ENCODE data around the gene DAPK3.

- TF ChIP-seq ZC3H10 (CRISPR knock-in tag; IDR thresholded peaks at IDR 0.05), result no peak
- no peak for TF ChIP-seq PPARA (CRISPR knock-in tag; IDR thresholded peaks at IDR 0.05; ENCODE audit: borderline replicate concordance)
- TF ChIP-seq PATZ1 (CRISPR knock-in tag; IDR thresholded peaks at IDR 0.05; ENCODE audit: borderline replicate concordance), result no peak
- TF ChIP-seq ZNF8 (CRISPR knock-in tag; IDR thresholded peaks at IDR 0.05), result no peak
- TF ChIP-seq ZFP30 (CRISPR knock-in tag; IDR thresholded peaks at IDR 0.05), result no peak
- TF ChIP-seq BACH2 (CRISPR knock-in tag; IDR thresholded peaks at IDR 0.05; ENCODE audit: borderline replicate concordance), result no peak
- no peak for TF ChIP-seq GLIS3 (CRISPR knock-in tag; IDR thresholded peaks at IDR 0.05)
- TF ChIP-seq RARB (CRISPR knock-in tag; IDR thresholded peaks at IDR 0.05), result no peak
- no peak for TF ChIP-seq ZFP3 (CRISPR knock-in tag; IDR thresholded peaks at IDR 0.05)
- TF ChIP-seq SNAI2 (CRISPR knock-in tag; IDR thresholded peaks at IDR 0.05), result no peak
- no peak for TF ChIP-seq TSHZ2 (CRISPR knock-in tag; IDR thresholded peaks at IDR 0.05)
- TF ChIP-seq ZNF565 (CRISPR knock-in tag; conservative IDR thresholded peaks at IDR 0.05; ENCODE audit: low read depth), result no peak
Observed at GRCh38 chr19:4014541-4015491, 43.9 kb upstream of the DAPK3 start.
